A549 (cell line): ENCODE results near the gene THYN1. TPM values are rescaled to one million over a fixed set of nuclear protein-coding genes. Genes with fewer than 3 reads are reported as not detected.

Experiments
- ATAC-seq, 2 experiments: fragments of 200-7000 bp in 1 of 2; fragments of >200 bp in 1 of 2; cut with Nextera tagmentation in 1 of 2; cut with Tn5 transposase in 1 of 2; 3 replicates each; pipeline versions ENCODE4 v1.8.0 to v1.9.1; 2018 to 2020; ENCODE audit warnings: mild to moderate bottlenecking in 1 of 2, moderate library complexity in 1 of 2
- CTCF ChIA-PET: fragments of 300-600 bp; sonication (Branson Sonifier 250); formaldehyde crosslinking; extraction: SDS; loops from one replicate; lab custom pipeline; 2021; ENCODE audit warnings: antibody characterized with exemption, inconsistent platforms; lab: Yijun Ruan, JAX
- POLR2A ChIA-PET: fragments of 350-600 bp; formaldehyde crosslinking; extraction: SDS; loops from one replicate; lab custom pipeline; 2021; ENCODE audit warnings: antibody characterized with exemption, inconsistent platforms; lab: Yijun Ruan, JAX
- DNase-seq, 2 experiments: peaks; one replicate each; pipeline versions ENCODE4 v3.0.0 to v3.0.0-alpha.2; 2011 to 2016; ENCODE audit warnings: low read depth in 1 of 2, low spot score in 1 of 2
- FAIRE-seq: peaks from 2 replicates; lab custom pipeline; 2011; peaks lifted over from hg19 to GRCh38; lab: Jason Lieb, UNC
- H3K27ac ChIP-seq, 2 experiments: fragments of >200 bp; sonication (Bioruptor Twin); formaldehyde crosslinking; 3 replicates each; pipeline ENCODE4 v1.5.1; 2016 to 2017
- H3K4me1 ChIP-seq: fragments of >200 bp; sonication (Bioruptor Twin); formaldehyde crosslinking; 3 replicates; pipeline ENCODE4 v1.6.1; 2016
- H3K4me2 ChIP-seq: fragments of >200 bp; sonication (Bioruptor Twin); formaldehyde crosslinking; 3 replicates; pipeline ENCODE4 v1.6.1; 2016
- H3K4me3 ChIP-seq: fragments of >200 bp; sonication (Bioruptor Twin); formaldehyde crosslinking; 3 replicates; pipeline ENCODE4 v1.5.1; 2016
- H3K9me3 ChIP-seq: fragments of >200 bp; sonication (Bioruptor Twin); formaldehyde crosslinking; 3 replicates; pipeline ENCODE4 v1.6.1; 2016
- BHLHE40 ChIP-seq: IDR thresholded peaks from 2 replicates; pipeline ENCODE4 v1.6.1; 2012; ENCODE audit warnings: low read depth, low read length, inconsistent platforms
- CBX8 ChIP-seq: fragments of 200-600 bp; sonication (generic); IDR thresholded peaks from 2 replicates; pipeline ENCODE4 v1.6.1; 2016
- CEBPB ChIP-seq, 2 experiments: fragments of >200 bp in 1 of 2; sonication (Bioruptor Twin) in 1 of 2; formaldehyde crosslinking in 1 of 2; IDR thresholded peaks; 2 replicates each; pipeline ENCODE4 v1.6.1; 2012 to 2016
- CHD2 ChIP-seq: fragments of 150-350 bp; IDR thresholded peaks from 2 replicates; pipeline ENCODE4 v1.6.1; 2014; ENCODE audit warnings: low read length; ENCODE audit not compliant: partially characterized antibody
- CHD4 ChIP-seq: fragments of 200-600 bp; sonication (generic); IDR thresholded peaks from 2 replicates; pipeline ENCODE4 v1.6.1; 2016; ENCODE audit warnings: antibody characterized with exemption, mild to moderate bottlenecking, borderline replicate concordance
- EHMT2 ChIP-seq: fragments of 200-600 bp; sonication (generic); IDR thresholded peaks from 2 replicates; pipeline ENCODE4 v1.6.1; 2016; ENCODE audit warnings: antibody characterized with exemption, low read depth, mild to moderate bottlenecking, moderate library complexity
- EP300 ChIP-seq, 2 experiments: fragments of >200 bp; sonication (Bioruptor Twin); formaldehyde crosslinking; IDR thresholded peaks; 2 replicates in 1 of 2; 3 replicates in 1 of 2; pipeline ENCODE4 v1.6.1; 2016 to 2017
- FOSL2 ChIP-seq, 2 experiments: fragments of 450-650 bp in 1 of 2; fragments of >200 bp in 1 of 2; sonication (Bioruptor Twin) in 1 of 2; formaldehyde crosslinking; IDR thresholded peaks; 2 replicates each; pipeline versions ENCODE4 v1.5.0 to v1.6.1; 2016 to 2020; ENCODE audit warnings: mild to moderate bottlenecking in 1 of 2, moderate library complexity in 1 of 2
- FOXS1 ChIP-seq: fragments of 250-450 bp; sonication (Bioruptor Pico); IDR thresholded peaks from 2 replicates; pipeline ENCODE4 v1.5.0; 2020; ENCODE audit warnings: mild to moderate bottlenecking, moderate library complexity
- HEYL ChIP-seq: fragments of 250-450 bp; sonication (Bioruptor Pico); IDR thresholded peaks from 2 replicates; pipeline ENCODE4 v1.8.0; 2021; ENCODE audit warnings: mild to moderate bottlenecking, moderate library complexity
- HOXA7 ChIP-seq: fragments of 250-450 bp; sonication (Bioruptor Pico); IDR thresholded peaks from 2 replicates; pipeline ENCODE4 v1.5.0; 2020; ENCODE audit warnings: mild to moderate bottlenecking, moderate library complexity
- HOXB5 ChIP-seq: fragments of 250-450 bp; sonication (Bioruptor Pico); IDR thresholded peaks from 2 replicates; pipeline ENCODE4 v1.5.0; 2020; ENCODE audit warnings: mild to moderate bottlenecking, moderate library complexity
- JUNB ChIP-seq: fragments of >200 bp; sonication (Bioruptor Twin); formaldehyde crosslinking; IDR thresholded peaks from 2 replicates; pipeline ENCODE4 v1.6.1; 2016
- KDM5A ChIP-seq: fragments of 200-600 bp; sonication (generic); IDR thresholded peaks from 2 replicates; pipeline ENCODE4 v1.6.1; 2016; ENCODE audit warnings: antibody characterized with exemption, mild to moderate bottlenecking
- MAFK ChIP-seq: fragments of 450-650 bp; IDR thresholded peaks from 2 replicates; pipeline ENCODE4 v1.6.1; 2014; ENCODE audit not compliant: partially characterized antibody
- MAZ ChIP-seq: fragments of 150-350 bp; IDR thresholded peaks from 2 replicates; pipeline ENCODE4 v1.6.1; 2014; ENCODE audit warnings: antibody characterized with exemption, low read depth, low read length, borderline replicate concordance
- NPAS2 ChIP-seq: fragments of 250-450 bp; sonication (Bioruptor Pico); IDR thresholded peaks from 2 replicates; pipeline ENCODE4 v1.8.0; 2022; ENCODE audit warnings: mild to moderate bottlenecking, moderate library complexity, borderline replicate concordance
- RAD21 ChIP-seq, 2 experiments: fragments of >200 bp in 1 of 2; sonication (Bioruptor Twin) in 1 of 2; formaldehyde crosslinking in 1 of 2; IDR thresholded peaks in 1 of 2; conservative IDR thresholded peaks in 1 of 2; 2 replicates in 1 of 2; 3 replicates in 1 of 2; pipeline ENCODE4 v1.6.1; 2012 to 2018; ENCODE audit warnings: inconsistent platforms in 1 of 2
- RCOR1 ChIP-seq: fragments of 150-350 bp; IDR thresholded peaks from 2 replicates; pipeline ENCODE4 v1.6.1; 2014; ENCODE audit warnings: antibody characterized with exemption, low read length, low read depth
- RFX5 ChIP-seq: fragments of 450-650 bp; IDR thresholded peaks from 2 replicates; pipeline ENCODE4 v1.7.1; 2014; ENCODE audit warnings: antibody characterized with exemption, mild to moderate bottlenecking, moderate library complexity
- SMC3 ChIP-seq: fragments of >200 bp; sonication (Bioruptor Twin); formaldehyde crosslinking; IDR thresholded peaks from 3 replicates; pipeline ENCODE4 v1.6.1; 2018; ENCODE audit warnings: inconsistent platforms
- ZC3H11A ChIP-seq: fragments of 450-650 bp; IDR thresholded peaks from 2 replicates; pipeline ENCODE4 v1.6.1; 2014; ENCODE audit warnings: antibody characterized with exemption, mild to moderate bottlenecking
- ZFP36 ChIP-seq: fragments of 450-650 bp; IDR thresholded peaks from 2 replicates; pipeline ENCODE4 v1.6.1; 2014; ENCODE audit warnings: borderline replicate concordance; ENCODE audit not compliant: partially characterized antibody
- WGBS: methylation state at CpG from one replicate; pipeline ENCODE4 v1.1.6; 2017; ENCODE audit errors: missing lambda C conversion rate; 5-methylcytosine and 5-hydroxymethylcytosine counted together
- polyA plus RNA-seq, 4 experiments: library from polyadenylated mRNA; depleted of rRNA in 3 of 4; stranded (reverse); fragments of >200 nt; fragmentation: RNase III in 1 of 4; extraction: RNeasy Plus Mini Kit Qiagen cat#74134 plus additional on column Dnase treatment in 1 of 4; gene quantifications; 2 replicates in 3 of 4; 3 replicates in 1 of 4; pipeline ENCODE4 v1.2.3, GENCODE V29; 2011 to 2017
- TF ChIP-seq, protein P1 (sequence below): fragments of 200-600 bp; sonication (generic); IDR thresholded peaks from 2 replicates; pipeline ENCODE4 v1.6.1; 2016; ENCODE audit warnings: antibody characterized with exemption, mild to moderate bottlenecking, moderate library complexity
- TF ChIP-seq, protein P2 (sequence below): fragments of 250-450 bp; sonication (Bioruptor Pico); IDR thresholded peaks from 2 replicates; pipeline ENCODE4 v1.5.0; 2020; ENCODE audit warnings: low read depth, mild to moderate bottlenecking, moderate library complexity
- TF ChIP-seq, protein P3 (sequence below): IDR thresholded peaks from 2 replicates; pipeline ENCODE4 v1.6.1; 2012; ENCODE audit warnings: low read depth, borderline replicate concordance
- TF ChIP-seq, protein P4 (sequence below): fragments of 150-350 bp; IDR thresholded peaks from 2 replicates; pipeline ENCODE4 v1.6.1; 2014; ENCODE audit warnings: low read depth, mild to moderate bottlenecking, low read length
- TF ChIP-seq, protein P5 (sequence below): IDR thresholded peaks from 2 replicates; pipeline ENCODE4 v1.6.1; 2012

The THYN1 gene
- polyA plus RNA-seq, 2 of the 4 experiments (the other 2 are of a cell fraction): 20.8 to 27.9 TPM

- ChIA-PET CTCF (interaction anchor here (1.4 to 1.5 kb wide), 2 partner anchors 10 to 17 kb away, joined by 3 to 7 read pairs; no protein-coding TSS in a partner anchor), POLR2A (no interaction called here)
- Histone ChIP-seq H3K4me2 (no peak overlapping the region), H3K9me3 (no peaks in the 10 kb centered on the region), H3K4me1 (no peaks in the 10 kb centered on the region), H3K4me3 (no peak overlapping the region), H3K27ac (no peak overlapping the region)
- no peak for ATAC-seq
- no peak for FAIRE-seq
- DNase-seq: no peak
- no peak for TF ChIP-seq RCOR1
- no peak for TF ChIP-seq KDM5A
- no peak for TF ChIP-seq EP300 (IDR thresholded peaks at IDR 0.05)
- TF ChIP-seq, protein P1, sequence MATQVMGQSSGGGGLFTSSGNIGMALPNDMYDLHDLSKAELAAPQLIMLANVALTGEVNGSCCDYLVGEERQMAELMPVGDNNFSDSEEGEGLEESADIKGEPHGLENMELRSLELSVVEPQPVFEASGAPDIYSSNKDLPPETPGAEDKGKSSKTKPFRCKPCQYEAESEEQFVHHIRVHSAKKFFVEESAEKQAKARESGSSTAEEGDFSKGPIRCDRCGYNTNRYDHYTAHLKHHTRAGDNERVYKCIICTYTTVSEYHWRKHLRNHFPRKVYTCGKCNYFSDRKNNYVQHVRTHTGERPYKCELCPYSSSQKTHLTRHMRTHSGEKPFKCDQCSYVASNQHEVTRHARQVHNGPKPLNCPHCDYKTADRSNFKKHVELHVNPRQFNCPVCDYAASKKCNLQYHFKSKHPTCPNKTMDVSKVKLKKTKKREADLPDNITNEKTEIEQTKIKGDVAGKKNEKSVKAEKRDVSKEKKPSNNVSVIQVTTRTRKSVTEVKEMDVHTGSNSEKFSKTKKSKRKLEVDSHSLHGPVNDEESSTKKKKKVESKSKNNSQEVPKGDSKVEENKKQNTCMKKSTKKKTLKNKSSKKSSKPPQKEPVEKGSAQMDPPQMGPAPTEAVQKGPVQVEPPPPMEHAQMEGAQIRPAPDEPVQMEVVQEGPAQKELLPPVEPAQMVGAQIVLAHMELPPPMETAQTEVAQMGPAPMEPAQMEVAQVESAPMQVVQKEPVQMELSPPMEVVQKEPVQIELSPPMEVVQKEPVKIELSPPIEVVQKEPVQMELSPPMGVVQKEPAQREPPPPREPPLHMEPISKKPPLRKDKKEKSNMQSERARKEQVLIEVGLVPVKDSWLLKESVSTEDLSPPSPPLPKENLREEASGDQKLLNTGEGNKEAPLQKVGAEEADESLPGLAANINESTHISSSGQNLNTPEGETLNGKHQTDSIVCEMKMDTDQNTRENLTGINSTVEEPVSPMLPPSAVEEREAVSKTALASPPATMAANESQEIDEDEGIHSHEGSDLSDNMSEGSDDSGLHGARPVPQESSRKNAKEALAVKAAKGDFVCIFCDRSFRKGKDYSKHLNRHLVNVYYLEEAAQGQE: no peak
- no peak for TF ChIP-seq MAZ
- TF ChIP-seq, protein P2, sequence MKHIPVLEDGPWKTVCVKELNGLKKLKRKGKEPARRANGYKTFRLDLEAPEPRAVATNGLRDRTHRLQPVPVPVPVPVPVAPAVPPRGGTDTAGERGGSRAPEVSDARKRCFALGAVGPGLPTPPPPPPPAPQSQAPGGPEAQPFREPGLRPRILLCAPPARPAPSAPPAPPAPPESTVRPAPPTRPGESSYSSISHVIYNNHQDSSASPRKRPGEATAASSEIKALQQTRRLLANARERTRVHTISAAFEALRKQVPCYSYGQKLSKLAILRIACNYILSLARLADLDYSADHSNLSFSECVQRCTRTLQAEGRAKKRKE (CRISPR knock-in tag): no peak
- no peak for TF ChIP-seq FOXS1
- no peak for TF ChIP-seq CHD4
- no peak for TF ChIP-seq CBX8
- TF ChIP-seq FOSL2 (IDR thresholded peaks at IDR 0.05): no peak
- no peak for TF ChIP-seq FOSL2 (CRISPR knock-in tag; IDR thresholded peaks at IDR 0.05)
- TF ChIP-seq CEBPB (IDR thresholded peaks at IDR 0.05): no peak
- no peak for TF ChIP-seq HOXB5 (CRISPR knock-in tag)
These were observed 7.4 kb upstream of the THYN1 start for GRCh38 chr11:134260503-134260902.

- WGBS: 75% methylated on average over 4 of the region's 4 CpGs
- no peak for DNase-seq
- Histone ChIP-seq H3K4me2 (no peak overlapping the region), H3K4me1 (peaks cover 8% of the 10 kb centered on the region; the same call in 2 of the 3 replicates)
- TF ChIP-seq RAD21 (conservative IDR thresholded peaks at IDR 0.05 in 1 of 2, IDR thresholded peaks at IDR 0.05 in 1 of 2) (no peak), BHLHE40 (no peak), ZFP36 (no peak)
- TF ChIP-seq, all 56 proteins: peak for 0
- ChIA-PET CTCF (interaction anchor here (0.8 kb wide), 1 partner anchor 83 kb away, joined by 3 read pairs; no protein-coding TSS in a partner anchor), POLR2A (no interaction called here)
- H3K4me3 ChIP-seq: no peak overlapping the region
- ATAC-seq (no peak), FAIRE-seq (no peak)
- H3K9me3 ChIP-seq: no peaks in the 10 kb centered on the region
- no peak overlapping the region for H3K27ac ChIP-seq
These were observed 5.4 kb upstream of the THYN1 start for GRCh38 chr11:134258577-134258976.

GRCh38 chr11:134257101-134257500 is 3.9 kb upstream of the THYN1 start:
- ChIA-PET CTCF (no interaction called here), POLR2A (no interaction called here)
- DNase-seq (no peak), FAIRE-seq (no peak), ATAC-seq (no peak)
- Histone ChIP-seq H3K9me3 (no peaks in the 10 kb centered on the region), H3K27ac (no peak overlapping the region), H3K4me2 (no peak overlapping the region), H3K4me3 (no peak overlapping the region), H3K4me1 (peaks cover 12% of the 10 kb centered on the region)
- TF ChIP-seq MAFK (no peak), NPAS2 (CRISPR knock-in tag) (no peak), RFX5 (no peak), HOXA7 (CRISPR knock-in tag) (no peak), EHMT2 (no peak), ZC3H11A (no peak), CHD2 (no peak), RAD21 (conservative IDR thresholded peaks at IDR 0.05 in 1 of 2, IDR thresholded peaks at IDR 0.05 in 1 of 2) (no peak), HEYL (CRISPR knock-in tag) (no peak), SMC3 (no peak), HOXB5 (CRISPR knock-in tag) (no peak), JUNB (no peak), CBX8 (no peak), FOXS1 (no peak)
- TF ChIP-seq, protein P3, sequence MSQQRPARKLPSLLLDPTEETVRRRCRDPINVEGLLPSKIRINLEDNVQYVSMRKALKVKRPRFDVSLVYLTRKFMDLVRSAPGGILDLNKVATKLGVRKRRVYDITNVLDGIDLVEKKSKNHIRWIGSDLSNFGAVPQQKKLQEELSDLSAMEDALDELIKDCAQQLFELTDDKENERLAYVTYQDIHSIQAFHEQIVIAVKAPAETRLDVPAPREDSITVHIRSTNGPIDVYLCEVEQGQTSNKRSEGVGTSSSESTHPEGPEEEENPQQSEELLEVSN: no peak
- TF ChIP-seq, protein P4, sequence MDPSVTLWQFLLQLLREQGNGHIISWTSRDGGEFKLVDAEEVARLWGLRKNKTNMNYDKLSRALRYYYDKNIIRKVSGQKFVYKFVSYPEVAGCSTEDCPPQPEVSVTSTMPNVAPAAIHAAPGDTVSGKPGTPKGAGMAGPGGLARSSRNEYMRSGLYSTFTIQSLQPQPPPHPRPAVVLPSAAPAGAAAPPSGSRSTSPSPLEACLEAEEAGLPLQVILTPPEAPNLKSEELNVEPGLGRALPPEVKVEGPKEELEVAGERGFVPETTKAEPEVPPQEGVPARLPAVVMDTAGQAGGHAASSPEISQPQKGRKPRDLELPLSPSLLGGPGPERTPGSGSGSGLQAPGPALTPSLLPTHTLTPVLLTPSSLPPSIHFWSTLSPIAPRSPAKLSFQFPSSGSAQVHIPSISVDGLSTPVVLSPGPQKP: no peak
- TF ChIP-seq, protein P5, sequence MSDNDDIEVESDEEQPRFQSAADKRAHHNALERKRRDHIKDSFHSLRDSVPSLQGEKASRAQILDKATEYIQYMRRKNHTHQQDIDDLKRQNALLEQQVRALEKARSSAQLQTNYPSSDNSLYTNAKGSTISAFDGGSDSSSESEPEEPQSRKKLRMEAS: no peak
- 92% methylated on average over 11 of the region's 11 CpGs for WGBS
